Large intestine (tissue), 3 donors: ENCODE measurements around the gene ZNF579. TPM values are rescaled to one million over a fixed set of nuclear protein-coding genes. Genes with fewer than 3 reads are reported as not detected.
A peak's percentile ranks its signal among the peaks of the same experiment; 100 is the strongest.

Source experiments
- DNase-seq, 2 donors: peaks; one replicate each; pipeline versions ENCODE4 v3.0.0 to v3.0.0-alpha.2; 2013
- H3K27ac ChIP-seq: one replicate; pipeline ENCODE4 v1.5.1; 2013; ENCODE audit warnings: low read length
- H3K27me3 ChIP-seq: 2 replicates; pipeline ENCODE4 v1.6.1; 2013; ENCODE audit warnings: low read length; ENCODE audit not compliant: control insufficient read depth, insufficient read depth
- H3K36me3 ChIP-seq: 2 replicates; pipeline ENCODE4 v1.6.1; 2013; ENCODE audit warnings: low read length; ENCODE audit not compliant: control insufficient read depth, insufficient read depth
- H3K4me1 ChIP-seq: one replicate; pipeline ENCODE4 v1.6.1; 2013; ENCODE audit warnings: low read length; ENCODE audit not compliant: control insufficient read depth, insufficient read depth
- H3K4me3 ChIP-seq: one replicate; pipeline ENCODE4 v1.5.1; 2013; ENCODE audit warnings: low read length
- H3K9me3 ChIP-seq: one replicate; pipeline ENCODE4 v1.6.1; 2013; ENCODE audit warnings: mild to moderate bottlenecking, low read depth, low read length, moderate library complexity; ENCODE audit not compliant: control insufficient read depth
- WGBS: methylation state at CpG from one replicate; pipeline ENCODE4 v1.1.5; 2013; ENCODE audit warnings: low lambda C conversion rate; ENCODE audit not compliant: insufficient coverage; 5-methylcytosine and 5-hydroxymethylcytosine counted together
- polyA plus RNA-seq: library from polyadenylated mRNA; unstranded; fragments of 120-200 nt; gene quantifications from one replicate; pipeline ENCODE4 v1.2.1, GENCODE V29; 2013

Gene ZNF579
- polyA plus RNA-seq, 1 donor, result 14.9 TPM

DNA sequence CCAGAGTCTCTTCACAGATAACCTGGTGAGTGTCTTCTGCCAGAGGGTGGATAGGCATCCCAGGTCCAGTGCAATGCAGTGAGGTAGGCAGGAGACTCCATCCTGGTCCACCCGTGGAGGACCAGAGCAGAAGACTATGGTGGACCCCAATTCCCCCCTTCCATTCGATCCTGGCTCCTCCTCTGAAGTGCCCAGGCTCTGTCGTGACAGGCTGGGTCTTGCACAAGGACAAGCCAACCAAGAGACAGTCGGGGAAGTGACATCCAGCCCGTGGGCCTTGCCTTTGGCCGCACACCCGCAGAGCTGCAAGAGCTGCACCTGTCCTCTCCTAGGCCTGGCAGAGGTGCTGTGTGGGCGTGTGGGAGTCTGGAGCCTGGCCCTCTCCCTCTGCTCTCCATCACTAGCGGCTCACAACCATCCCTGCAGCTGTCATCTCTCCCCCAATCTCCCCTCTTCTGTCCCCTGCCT, 40.6 kb upstream of the ZNF579 start:
- no CpG with 5 or more reads among the region's 9 CpGs for WGBS
- Histone ChIP-seq H3K36me3 (peaks cover 31% of the 10 kb centered on the region), H3K4me3 (no peak overlapping the region), H3K4me1 (peaks cover 14% of the 10 kb centered on the region), H3K27me3 (no peaks in the 10 kb centered on the region), H3K27ac (no peak overlapping the region), H3K9me3 (no peaks in the 10 kb centered on the region)
- DNase-seq, result peak in 1 of 2 donors; percentile 2

- Histone ChIP-seq H3K27me3 (no peaks in the 10 kb centered on the region), H3K4me3 (no peak overlapping the region), H3K9me3 (peaks cover 3% of the 10 kb centered on the region), H3K36me3 (peaks cover 35% of the 10 kb centered on the region), H3K4me1 (peaks cover 14% of the 10 kb centered on the region), H3K27ac (no peak overlapping the region)
- WGBS, result no CpG with 5 or more reads among the region's 12 CpGs
- DNase-seq, result peak in 1 of 2 donors; percentile 1
These were observed 40.0 kb upstream of the ZNF579 start for GRCh38 chr19:55620410-55621204.

- Histone ChIP-seq H3K9me3 (peaks cover 7% of the 10 kb centered on the region), H3K4me3 (no peak overlapping the region), H3K27me3 (no peaks in the 10 kb centered on the region), H3K4me1 (peaks cover 9% of the 10 kb centered on the region), H3K36me3 (peaks cover 35% of the 10 kb centered on the region), H3K27ac (no peak overlapping the region)
- no peak for DNase-seq
- no CpG with 5 or more reads among the region's 3 CpGs for WGBS
These were observed 38.6 kb upstream of the ZNF579 start for GRCh38 chr19:55619286-55619685.

DNA sequence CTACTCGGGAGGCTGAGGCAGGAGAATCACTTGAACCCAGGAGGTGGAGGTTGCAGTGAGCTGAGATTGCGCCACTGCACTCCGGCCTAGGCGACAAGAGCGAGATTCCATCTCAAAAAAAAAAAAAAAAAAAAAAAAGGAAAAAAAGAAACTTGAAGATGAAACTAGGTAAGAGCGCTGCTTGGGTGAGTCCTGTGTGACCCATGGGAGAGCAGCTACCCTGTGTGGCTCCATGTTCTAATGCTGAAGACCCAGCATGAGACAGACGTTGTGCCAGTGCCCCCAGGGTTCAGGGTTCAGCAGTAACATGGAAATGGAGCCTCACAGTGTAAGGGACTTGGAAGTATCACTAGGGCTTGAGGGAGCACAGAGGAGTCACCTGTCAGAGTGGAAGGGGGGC, 37.8 kb upstream of the ZNF579 start:
- peaks cover 35% of the 10 kb centered on the region for H3K36me3 ChIP-seq
- peaks cover 7% of the 10 kb centered on the region for H3K9me3 ChIP-seq
- H3K27me3 ChIP-seq, result no peaks in the 10 kb centered on the region
- DNase-seq, result no peak
- H3K4me3 ChIP-seq, result no peak overlapping the region
- peaks cover 3% of the 10 kb centered on the region for H3K4me1 ChIP-seq
- no CpG with 5 or more reads among the region's 7 CpGs for WGBS
- H3K27ac ChIP-seq, result no peak overlapping the region

DNA sequence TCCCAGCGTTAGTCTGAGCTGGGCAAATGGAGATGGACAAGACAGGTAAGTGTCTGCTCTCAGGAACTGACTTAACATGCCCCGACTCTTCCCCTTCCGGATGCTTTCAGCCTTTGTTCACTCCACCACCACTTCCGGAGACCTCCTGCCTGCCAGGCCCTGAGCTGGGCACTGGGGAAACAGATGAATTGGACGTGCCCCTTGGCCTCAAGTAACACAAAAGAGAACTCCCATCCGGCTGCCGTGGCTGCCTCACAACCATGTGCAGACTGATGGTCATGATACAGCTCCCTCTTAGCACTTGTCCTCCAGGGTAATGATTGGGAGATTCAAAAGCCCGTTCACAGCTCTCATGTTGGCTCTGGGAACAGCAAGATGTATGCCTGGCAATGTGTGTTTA, 36.8 kb upstream of the ZNF579 start:
- H3K27me3 ChIP-seq, result no peaks in the 10 kb centered on the region
- H3K4me3 ChIP-seq, result no peak overlapping the region
- no CpG with 5 or more reads among the region's 8 CpGs for WGBS
- H3K4me1 ChIP-seq, result no peaks in the 10 kb centered on the region
- no peak for DNase-seq
- H3K36me3 ChIP-seq, result peaks cover 34% of the 10 kb centered on the region
- H3K27ac ChIP-seq, result no peak overlapping the region
- H3K9me3 ChIP-seq, result peaks cover 7% of the 10 kb centered on the region

DNA sequence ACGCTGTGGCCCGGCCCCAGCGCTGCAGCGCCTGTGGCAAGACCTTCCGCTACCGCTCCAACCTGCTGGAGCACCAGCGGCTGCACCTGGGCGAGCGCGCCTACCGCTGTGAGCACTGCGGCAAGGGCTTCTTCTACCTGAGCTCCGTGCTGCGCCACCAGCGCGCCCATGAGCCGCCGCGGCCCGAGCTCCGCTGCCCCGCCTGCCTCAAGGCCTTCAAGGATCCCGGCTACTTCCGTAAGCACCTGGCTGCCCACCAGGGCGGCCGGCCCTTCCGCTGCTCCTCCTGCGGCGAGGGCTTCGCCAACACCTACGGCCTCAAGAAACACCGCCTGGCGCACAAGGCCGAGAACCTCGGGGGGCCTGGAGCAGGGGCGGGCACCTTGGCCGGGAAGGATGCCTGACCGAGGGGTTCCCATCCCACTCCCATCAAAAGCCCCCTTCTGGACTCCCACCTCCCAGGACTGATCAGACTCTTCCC, 35.8 kb upstream of the ZNF579 start:
- Histone ChIP-seq H3K4me3 (no peak overlapping the region), H3K27ac (no peak overlapping the region), H3K36me3 (peaks cover 31% of the 10 kb centered on the region), H3K4me1 (no peaks in the 10 kb centered on the region), H3K9me3 (peaks cover 7% of the 10 kb centered on the region), H3K27me3 (no peaks in the 10 kb centered on the region)
- no peak for DNase-seq
- WGBS, result no CpG with 5 or more reads among the region's 38 CpGs

GRCh38 chr19:55615543-55616394, 35.1 kb upstream of the ZNF579 start:
- Histone ChIP-seq H3K4me1 (no peaks in the 10 kb centered on the region), H3K27ac (no peak overlapping the region), H3K36me3 (peaks cover 27% of the 10 kb centered on the region), H3K9me3 (peaks cover 7% of the 10 kb centered on the region), H3K4me3 (no peak overlapping the region), H3K27me3 (no peaks in the 10 kb centered on the region)
- no CpG with 5 or more reads among the region's 88 CpGs for whole genome bisulfite sequencing
- DNase-seq, result no peak

GRCh38 chr19:55614711-55615542, 34.3 kb upstream of the ZNF579 start:
- DNase-seq, result no peak
- Histone ChIP-seq H3K4me1 (no peaks in the 10 kb centered on the region), H3K27me3 (no peaks in the 10 kb centered on the region), H3K27ac (no peak overlapping the region), H3K36me3 (peaks cover 26% of the 10 kb centered on the region), H3K9me3 (peaks cover 7% of the 10 kb centered on the region), H3K4me3 (no peak overlapping the region)
- no CpG with 5 or more reads among the region's 98 CpGs for WGBS

DNA sequence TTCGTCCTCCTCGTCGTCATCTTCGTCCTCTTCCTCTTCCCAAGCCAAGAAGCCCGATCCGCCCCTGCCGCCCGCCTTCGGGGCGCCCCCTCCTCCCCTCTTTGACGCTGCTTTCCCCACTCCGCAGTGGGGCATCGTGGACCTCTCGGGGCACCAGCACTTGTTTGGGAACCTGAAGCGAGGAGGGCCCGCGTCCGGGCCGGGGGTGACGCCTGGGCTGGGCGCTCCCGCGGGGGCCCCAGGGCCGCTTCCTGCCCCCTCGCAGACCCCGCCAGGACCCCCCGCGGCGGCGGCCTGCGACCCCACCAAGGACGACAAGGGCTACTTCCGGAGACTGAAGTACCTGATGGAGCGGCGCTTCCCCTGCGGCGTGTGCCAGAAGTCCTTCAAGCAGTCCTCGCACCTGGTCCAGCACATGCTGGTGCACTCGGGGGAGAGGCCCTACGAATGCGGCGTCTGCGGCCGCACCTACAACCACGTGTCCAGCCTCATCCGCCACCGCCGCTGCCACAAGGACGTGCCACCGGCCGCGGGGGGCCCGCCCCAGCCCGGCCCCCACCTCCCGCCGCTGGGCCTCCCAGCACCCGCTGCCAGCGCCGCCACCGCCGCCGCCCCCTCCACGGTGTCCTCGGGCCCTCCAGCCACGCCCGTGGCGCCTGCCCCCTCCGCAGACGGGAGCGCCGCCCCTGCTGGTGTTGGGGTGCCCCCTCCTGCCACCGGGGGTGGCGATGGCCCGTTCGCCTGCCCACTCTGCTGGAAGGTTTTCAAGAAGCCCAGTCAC, 33.5 kb upstream of the ZNF579 start:
- Histone ChIP-seq H3K36me3 (peaks cover 34% of the 10 kb centered on the region), H3K9me3 (peaks cover 7% of the 10 kb centered on the region), H3K4me1 (no peaks in the 10 kb centered on the region), H3K27ac (no peak overlapping the region), H3K27me3 (no peaks in the 10 kb centered on the region), H3K4me3 (no peak overlapping the region)
- no peak for DNase-seq
- WGBS, result 97% methylated on average over 5 of the region's 75 CpGs
